GM12878 (cell line): Measurements from ENCODE around the gene TTC9C. TPM values are rescaled to one million over a fixed set of nuclear protein-coding genes. Genes with fewer than 3 reads are reported as not detected.

Source experiments
- ATF3 ChIP-seq: IDR thresholded peaks from 2 replicates; pipeline ENCODE4 v1.6.1; 2011; ENCODE audit warnings: low read depth, mild to moderate bottlenecking, low read length, moderate library complexity, borderline replicate concordance; ENCODE audit errors: extremely low read depth
- CTCF ChIP-seq, 3 experiments: IDR thresholded peaks in 2 of 3; conservative IDR thresholded peaks in 1 of 3; 2 replicates each; pipeline ENCODE4 v1.5.1; 2011; ENCODE audit warnings: low read depth in 3 of 3, low read length in 3 of 3, mild to moderate bottlenecking in 3 of 3, control low read depth in 2 of 3, moderate library complexity in 2 of 3, inconsistent platforms in 1 of 3, mixed read lengths in 1 of 3; ENCODE audit not compliant: control insufficient read depth in 2 of 3, insufficient read depth in 1 of 3; ENCODE audit errors: extremely low read depth in 1 of 3
- PRDM15 ChIP-seq: fragments of 450-650 bp; formaldehyde crosslinking; IDR thresholded peaks from 2 replicates; pipeline ENCODE4 v1.4.0; 2020; ENCODE audit warnings: mild to moderate bottlenecking, moderate library complexity
- RAD21 ChIP-seq: IDR thresholded peaks from 2 replicates; pipeline ENCODE4 v1.6.1; 2011; ENCODE audit warnings: mild to moderate bottlenecking, low read depth, low read length, moderate library complexity; ENCODE audit not compliant: insufficient read depth
- RB1 ChIP-seq: fragments of 450-650 bp; formaldehyde crosslinking; IDR thresholded peaks from 2 replicates; pipeline ENCODE4 v1.6.1; 2017; ENCODE audit warnings: mild to moderate bottlenecking, borderline replicate concordance
- ZBTB11 ChIP-seq: fragments of 450-650 bp; formaldehyde crosslinking; IDR thresholded peaks from 2 replicates; pipeline ENCODE4 v1.5.0; 2022; ENCODE audit warnings: mild to moderate bottlenecking, missing genetic modification characterization
- ZNF24 ChIP-seq: fragments of 450-650 bp; IDR thresholded peaks from 2 replicates; pipeline ENCODE4 v1.6.1; 2017; ENCODE audit warnings: antibody characterized with exemption, mild to moderate bottlenecking
- polyA plus RNA-seq, 11 experiments: library from polyadenylated mRNA; depleted of rRNA in 4 of 11; unstranded in 6 of 11; stranded (reverse) in 5 of 11; fragments of >200 nt; fragmentation: Nextera tagmentation in 4 of 11; fragmentation: Illumina TruSeq in 1 of 11; extraction: Ambion mirVana in 4 of 11; extraction: Trizol in 1 of 11; gene quantifications; 1 replicate in 1 of 11; 2 replicates in 10 of 11; pipeline versions ENCODE4 v1.2.1 to v1.2.3, GENCODE V29; 2011 to 2016; ENCODE audit warnings: inconsistent platforms in 2 of 11, missing spikeins in 2 of 11, low read depth in 1 of 11
- total RNA-seq, 4 experiments: library from RNA; depleted of rRNA in 3 of 4; stranded (reverse); fragments of >200 nt in 3 of 4; fragmentation: Illumina TruSeq in 1 of 4; extraction: Trizol in 1 of 4; gene quantifications; 2 replicates each; pipeline versions ENCODE4 v1.2.1 to v1.2.3, GENCODE V29; 2013 to 2021

The TTC9C gene
- total and polyA plus RNA-seq, 10 of the 15 experiments (the other 5 are each of a cell fraction or from before 2014, with no cell fraction given): 42.0 to 72.3 (median 50.4) TPM

- no peak for TF ChIP-seq ZBTB11 (CRISPR knock-in tag)
- peak in 1 of 3 experiments; percentile 36; a peak in 2 of 6 replicates for TF ChIP-seq CTCF (IDR thresholded peaks at IDR 0.05 in 2 of 3, conservative IDR thresholded peaks at IDR 0.05 in 1 of 3; ENCODE audit: control insufficient read depth in 2 of 3, extremely low read depth in 1 of 3, insufficient read depth in 1 of 3, low read depth in 3 of 3, low read length in 3 of 3)
- TF ChIP-seq PRDM15 (CRISPR knock-in tag): no peak
- TF ChIP-seq ATF3: no peak
- peak; percentile 40; the same call in 1 of the 2 replicates for TF ChIP-seq RAD21
- TF ChIP-seq RB1: no peak
- TF ChIP-seq ZNF24: no peak
Measured at GRCh38 chr11:62732830-62733229, 4.5 kb downstream of the TTC9C start (continued).
